PC-3 (cell line): ENCODE results near the gene P3R3URF. TPM values are rescaled to one million over a fixed set of nuclear protein-coding genes. Genes with fewer than 3 reads are reported as not detected.
A peak's percentile ranks its signal among the peaks of the same experiment; 100 is the strongest.

ENCODE experiments used
- ATAC-seq: fragments of 200-7000 bp; cut with Tn5 transposase; 2 replicates; pipeline ENCODE4 v1.9.1; 2020; ENCODE audit warnings: mild to moderate bottlenecking, moderate library complexity
- BruUV-seq: library from RNA; stranded (reverse); fragments of 400-500 nt; replicated peaks from 2 replicates; lab custom pipeline; 2021; lab: Mats Ljungman, UMichigan
- CTCF ChIA-PET: fragments of 300-600 bp; sonication (Branson Sonifier 250); formaldehyde crosslinking; loops from one replicate; lab custom pipeline; 2022; ENCODE audit warnings: antibody characterized with exemption; lab: Charles Lee
- POLR2A ChIA-PET: fragments of 300-600 bp; sonication (Branson Sonifier 250); formaldehyde crosslinking; loops from one replicate; lab custom pipeline; 2022; ENCODE audit warnings: antibody characterized with exemption; ENCODE audit not compliant: unreplicated experiment; lab: Charles Lee
- DNase-seq: peaks from one replicate; pipeline ENCODE4 v3.0.0-alpha.2; 2015
- H2AFZ ChIP-seq: fragments of 300-600 bp; sonication (generic); 2 replicates; pipeline ENCODE4 v1.6.0; 2016; ENCODE audit warnings: antibody characterized with exemption, low read length
- H3F3A ChIP-seq: fragments of 300-600 bp; sonication (generic); one replicate; pipeline ENCODE4 v1.6.0; 2017; ENCODE audit warnings: antibody characterized with exemption, low read length, control low read depth, mild to moderate bottlenecking; ENCODE audit not compliant: unreplicated experiment
- H3K27ac ChIP-seq: fragments of 300-600 bp; sonication (generic); 2 replicates; pipeline ENCODE4 v1.5.1; 2016; ENCODE audit warnings: mild to moderate bottlenecking, low read length
- H3K27me3 ChIP-seq: fragments of 300-600 bp; sonication (generic); 2 replicates; pipeline ENCODE4 v1.6.1; 2016; ENCODE audit warnings: low read length, mixed read lengths
- H3K36me3 ChIP-seq: fragments of 300-600 bp; sonication (generic); 2 replicates; pipeline ENCODE4 v1.6.1; 2016; ENCODE audit warnings: low read depth, mixed run types, low read length, mixed read lengths
- H3K4me1 ChIP-seq: fragments of 300-600 bp; sonication (generic); 2 replicates; pipeline ENCODE4 v1.5.1; 2016; ENCODE audit warnings: low read length; ENCODE audit not compliant: insufficient read depth
- H3K4me2 ChIP-seq: fragments of 300-600 bp; sonication (generic); 2 replicates; pipeline ENCODE4 v1.6.0; 2016; ENCODE audit warnings: low read length
- H3K4me3 ChIP-seq: fragments of 300-600 bp; sonication (generic); 2 replicates; pipeline ENCODE4 v1.5.1; 2016; ENCODE audit warnings: mild to moderate bottlenecking, low read length, mixed read lengths
- H3K79me2 ChIP-seq: fragments of 300-600 bp; sonication (generic); 2 replicates; pipeline ENCODE4 v1.6.1; 2017; ENCODE audit warnings: low read length, mixed read lengths
- H3K9ac ChIP-seq: fragments of 300-600 bp; sonication (generic); 2 replicates; pipeline ENCODE4 v1.6.0; 2016; ENCODE audit warnings: mild to moderate bottlenecking, low read length
- H3K9me2 ChIP-seq: fragments of 300-600 bp; sonication (generic); replicated peaks from 2 replicates; pipeline ENCODE4 v1.6.1; 2016; ENCODE audit warnings: mixed run types, low read length, mixed read lengths
- H3K9me3 ChIP-seq: fragments of 300-600 bp; sonication (generic); 2 replicates; pipeline ENCODE4 v1.6.1; 2016; ENCODE audit warnings: low read length, mixed read lengths
- H4K20me1 ChIP-seq: fragments of 300-600 bp; sonication (generic); 2 replicates; pipeline ENCODE4 v1.6.1; 2016; ENCODE audit warnings: low read length, mixed read lengths
- CTCF ChIP-seq: fragments of 300-600 bp; sonication (generic); conservative IDR thresholded peaks from 2 replicates; pipeline ENCODE4 v1.5.1; 2017; ENCODE audit warnings: antibody characterized with exemption, low read depth, mild to moderate bottlenecking, low read length
- EZH2 ChIP-seq: fragments of 300-600 bp; sonication (generic); IDR thresholded peaks from one replicate; pipeline ENCODE4 v1.6.1; 2017; ENCODE audit warnings: antibody characterized with exemption, mild to moderate bottlenecking, low read length; ENCODE audit not compliant: unreplicated experiment
- EZH2phosphoT487 ChIP-seq: fragments of 300-600 bp; sonication (generic); IDR thresholded peaks from 2 replicates; pipeline ENCODE4 v1.6.1; 2018; ENCODE audit warnings: mild to moderate bottlenecking, antibody characterized with exemption, low read length, borderline replicate concordance
- intact Hi-C: fragments of 100-400 bp; cut with micrococcal nuclease; formaldehyde crosslinking; loops from 2 replicates; pipeline ENCODE4 v1.9.0; 2023
- total RNA-seq: library from RNA; depleted of rRNA; stranded (reverse); fragments of >200 nt; gene quantifications from 2 replicates; pipeline ENCODE4 v1.2.3, GENCODE V29; 2014

The P3R3URF gene
- total RNA-seq, 1 experiment from 2014 or later = not detected

- intact Hi-C loops = loop anchor here (1.0 kb wide), 1 partner anchor 91 kb away; no protein-coding TSS in a partner anchor
- peak within 1 kb of the TSS; percentile 94 for H3K27ac ChIP-seq
- BruUV-seq = no TSS peak
- peak within 1 kb of the TSS; percentile 91 for H2AFZ ChIP-seq
- peaks cover 12% of the 10 kb centered on the region; the same call in 1 of the 2 replicates for H4K20me1 ChIP-seq
- CTCF ChIA-PET = interaction anchor here (0.7 to 0.9 kb wide), 2 partner anchors 91 to 93 kb away, joined by 3 to 4 read pairs; no protein-coding TSS in a partner anchor
- H3K36me3 ChIP-seq = 0 out of 2 replicates have a peak, but pooled peaks cover under 1% of the 10 kb centered on the region
- POLR2A ChIA-PET = interaction anchor here (0.6 to 1.0 kb wide), 7 partner anchors 29 to 330 kb away, joined by 3 to 10 read pairs (median 5); no protein-coding TSS in a partner anchor
- TF ChIP-seq EZH2 = no peak
- no peak for TF ChIP-seq EZH2phosphoT487
- no peak for TF ChIP-seq CTCF
- H3K9me2 ChIP-seq = no peaks in the 10 kb centered on the region
- DNase-seq = peak; percentile 98
- peak; percentile 86 for ATAC-seq
- H3K9me3 ChIP-seq = no peaks in the 10 kb centered on the region
- no peaks in the 10 kb centered on the region for H3F3A ChIP-seq
- H3K79me2 ChIP-seq = peaks cover 51% of the 10 kb centered on the region
- peaks cover 49% of the 10 kb centered on the region for H3K4me1 ChIP-seq
- H3K4me3 ChIP-seq = peak within 1 kb of the TSS; percentile 95
- peak within 1 kb of the TSS; percentile 87 for H3K9ac ChIP-seq
- peak within 1 kb of the TSS; percentile 88 for H3K4me2 ChIP-seq
- no peaks in the 10 kb centered on the region for H3K27me3 ChIP-seq
Observed at GRCh38 chr1:46132529-46133180, 43.6 kb downstream of the P3R3URF start, which contains the start of gene PIK3R3. Gene PIK3R3, minus strand, starts transcription at chr1:46132629. Its CDS starts 677 bp downstream, at chr1:46131952.

DNA sequence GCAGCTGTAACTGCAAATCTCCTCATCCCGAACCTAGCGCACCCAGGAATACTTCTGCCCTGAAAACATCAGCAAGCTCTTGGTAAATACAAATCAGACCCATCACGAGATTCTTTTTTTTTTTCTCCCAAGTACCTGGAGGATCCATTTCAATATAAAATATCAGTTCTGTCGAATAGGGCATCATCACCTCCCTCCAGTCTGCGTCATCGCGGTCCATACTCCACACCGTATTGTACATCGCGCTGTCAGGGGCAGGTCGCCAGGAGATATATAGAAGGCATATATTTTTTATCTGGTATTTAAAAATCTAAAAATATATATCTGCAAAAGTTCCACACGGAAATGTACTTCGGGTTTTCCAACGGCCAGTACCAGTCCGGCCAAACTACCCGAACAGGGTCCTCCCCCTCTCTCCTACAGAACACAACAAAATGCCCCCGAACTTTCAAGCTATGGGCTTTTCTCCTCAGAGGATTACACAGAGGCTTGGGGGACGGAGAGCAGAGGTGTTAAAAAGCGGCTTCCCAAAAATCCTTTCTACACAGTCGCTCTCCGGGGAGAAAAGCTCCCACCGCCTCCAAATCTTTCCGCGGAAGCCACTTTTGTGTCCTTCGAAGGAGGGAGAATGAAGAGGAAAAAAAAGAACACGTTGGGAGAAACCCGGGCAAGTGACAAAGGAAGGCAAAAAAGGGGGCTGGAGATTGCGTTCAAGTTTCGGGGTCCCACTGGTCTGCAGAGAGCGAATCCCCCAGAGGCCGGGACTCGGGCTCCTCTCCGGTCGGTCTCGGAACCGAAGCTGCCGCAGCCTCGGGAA lies 44.4 kb downstream of the P3R3URF start:
- DNase-seq (peak; percentile 46), ATAC-seq (no peak)
- ChIA-PET CTCF (interaction anchor here (0.6 to 0.9 kb wide), 2 partner anchors 92 to 93 kb away, joined by 3 to 4 read pairs (median 3); no protein-coding TSS in a partner anchor), POLR2A (interaction anchor here (0.6 to 1.0 kb wide), 7 partner anchors 29 to 330 kb away, joined by 3 to 10 read pairs (median 5); no protein-coding TSS in a partner anchor)
- H4K20me1 ChIP-seq = peaks cover 12% of the 10 kb centered on the region; the same call in 1 of the 2 replicates
- BruUV-seq = TSS peak; percentile 67
- peaks cover 56% of the 10 kb centered on the region for H3K79me2 ChIP-seq
- no peaks in the 10 kb centered on the region for H3K27me3 ChIP-seq
- H3K4me3 ChIP-seq = peak overlapping the region; percentile 95
- H3K9me2 ChIP-seq = no peaks in the 10 kb centered on the region
- peak overlapping the region; percentile 88 for H3K4me2 ChIP-seq
- H3F3A ChIP-seq = no peaks in the 10 kb centered on the region
- H2AFZ ChIP-seq = peak overlapping the region; percentile 42
- peaks cover 49% of the 10 kb centered on the region for H3K4me1 ChIP-seq
- intact Hi-C loops = loop anchor here (2.0 kb wide), 1 partner anchor 47 kb away; no protein-coding TSS in a partner anchor
- TF ChIP-seq EZH2 (no peak), EZH2phosphoT487 (no peak), CTCF (no peak)
- peaks cover 3% of the 10 kb centered on the region; the same call in 1 of the 2 replicates for H3K36me3 ChIP-seq
- no peaks in the 10 kb centered on the region for H3K9me3 ChIP-seq
- H3K27ac ChIP-seq = peak overlapping the region; percentile 94
- peak overlapping the region; percentile 87 for H3K9ac ChIP-seq
